ENCODE results near the gene UBR2. TPM values are rescaled to one million over a fixed set of nuclear protein-coding genes. Genes with fewer than 3 reads are reported as not detected.

The UBR2 gene
- total and polyA plus RNA-seq, 2 of the 13 experiments (the other 11 are each of a cell fraction or from before 2014, with no cell fraction given), result 17.6 to 29.3 TPM

DNA sequence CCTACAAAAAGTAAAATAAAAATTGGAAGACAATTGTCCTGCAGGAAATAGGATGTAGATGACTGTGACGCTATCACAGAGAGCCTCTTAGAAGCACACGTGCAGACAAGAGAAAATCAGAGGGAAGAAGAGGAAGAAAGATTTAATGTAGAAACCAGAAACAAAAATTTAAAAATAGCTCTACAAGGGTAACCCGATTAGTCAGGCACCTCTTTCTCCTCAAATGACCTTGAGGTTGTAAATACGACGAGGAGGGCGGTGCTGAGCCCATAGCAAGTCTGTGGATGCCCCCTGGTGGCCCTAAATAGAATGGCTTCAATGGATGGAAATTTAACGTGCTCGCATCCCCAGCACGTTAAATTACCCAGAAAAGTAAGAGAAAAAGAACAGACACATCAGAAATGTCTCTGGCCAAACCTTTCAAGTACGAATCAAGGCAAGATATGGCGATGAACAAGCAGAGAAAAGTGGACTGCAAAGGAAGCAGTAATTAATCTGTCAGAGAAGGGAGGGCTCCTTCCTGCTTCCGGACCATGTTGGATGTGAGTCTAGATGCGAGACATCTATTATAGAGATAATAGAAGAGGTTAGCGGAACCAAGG lies 162.8 kb downstream of the UBR2 start (continued):
- TF ChIP-seq, protein P1, sequence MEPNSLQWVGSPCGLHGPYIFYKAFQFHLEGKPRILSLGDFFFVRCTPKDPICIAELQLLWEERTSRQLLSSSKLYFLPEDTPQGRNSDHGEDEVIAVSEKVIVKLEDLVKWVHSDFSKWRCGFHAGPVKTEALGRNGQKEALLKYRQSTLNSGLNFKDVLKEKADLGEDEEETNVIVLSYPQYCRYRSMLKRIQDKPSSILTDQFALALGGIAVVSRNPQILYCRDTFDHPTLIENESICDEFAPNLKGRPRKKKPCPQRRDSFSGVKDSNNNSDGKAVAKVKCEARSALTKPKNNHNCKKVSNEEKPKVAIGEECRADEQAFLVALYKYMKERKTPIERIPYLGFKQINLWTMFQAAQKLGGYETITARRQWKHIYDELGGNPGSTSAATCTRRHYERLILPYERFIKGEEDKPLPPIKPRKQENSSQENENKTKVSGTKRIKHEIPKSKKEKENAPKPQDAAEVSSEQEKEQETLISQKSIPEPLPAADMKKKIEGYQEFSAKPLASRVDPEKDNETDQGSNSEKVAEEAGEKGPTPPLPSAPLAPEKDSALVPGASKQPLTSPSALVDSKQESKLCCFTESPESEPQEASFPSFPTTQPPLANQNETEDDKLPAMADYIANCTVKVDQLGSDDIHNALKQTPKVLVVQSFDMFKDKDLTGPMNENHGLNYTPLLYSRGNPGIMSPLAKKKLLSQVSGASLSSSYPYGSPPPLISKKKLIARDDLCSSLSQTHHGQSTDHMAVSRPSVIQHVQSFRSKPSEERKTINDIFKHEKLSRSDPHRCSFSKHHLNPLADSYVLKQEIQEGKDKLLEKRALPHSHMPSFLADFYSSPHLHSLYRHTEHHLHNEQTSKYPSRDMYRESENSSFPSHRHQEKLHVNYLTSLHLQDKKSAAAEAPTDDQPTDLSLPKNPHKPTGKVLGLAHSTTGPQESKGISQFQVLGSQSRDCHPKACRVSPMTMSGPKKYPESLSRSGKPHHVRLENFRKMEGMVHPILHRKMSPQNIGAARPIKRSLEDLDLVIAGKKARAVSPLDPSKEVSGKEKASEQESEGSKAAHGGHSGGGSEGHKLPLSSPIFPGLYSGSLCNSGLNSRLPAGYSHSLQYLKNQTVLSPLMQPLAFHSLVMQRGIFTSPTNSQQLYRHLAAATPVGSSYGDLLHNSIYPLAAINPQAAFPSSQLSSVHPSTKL (CRISPR knock-in tag; IDR thresholded peaks at IDR 0.05), result peak; percentile 73
- TF ChIP-seq U2AF2 (IDR thresholded peaks at IDR 0.05; ENCODE audit: low read depth, low read length) (no peak), RAD51 (IDR thresholded peaks at IDR 0.05; ENCODE audit: borderline replicate concordance) (no peak), NR2F6 (IDR thresholded peaks at IDR 0.05) (no peak), NR2F6 (CRISPR knock-in tag; IDR thresholded peaks at IDR 0.05) (no peak; the same call in 1 of the 2 replicates), TGIF2 (CRISPR knock-in tag; IDR thresholded peaks at IDR 0.05) (no peak), ZNF224 (CRISPR knock-in tag; IDR thresholded peaks at IDR 0.05) (no peak), HIVEP1 (CRISPR knock-in tag; IDR thresholded peaks at IDR 0.05) (no peak), MAFF (IDR thresholded peaks at IDR 0.05; ENCODE audit: low read depth, low read length) (no peak), ZNF782 (CRISPR knock-in tag; IDR thresholded peaks at IDR 0.05; ENCODE audit: borderline replicate concordance) (0 out of 2 replicates have a peak, but pooled peaks have one; percentile 26), NKX3-1 (CRISPR knock-in tag; IDR thresholded peaks at IDR 0.05) (no peak), KDM6A (CRISPR knock-in tag; IDR thresholded peaks at IDR 0.05; ENCODE audit: low read depth) (no peak), EED (CRISPR knock-in tag; IDR thresholded peaks at IDR 0.05) (no peak), BRCA1 (CRISPR knock-in tag; IDR thresholded peaks at IDR 0.05) (no peak), NONO (IDR thresholded peaks at IDR 0.05) (no peak), NONO (CRISPR knock-in tag; conservative IDR thresholded peaks at IDR 0.05) (no peak), ZNF709 (CRISPR knock-in tag; IDR thresholded peaks at IDR 0.05) (no peak), ZNF549 (CRISPR knock-in tag; IDR thresholded peaks at IDR 0.05) (no peak), CCAR2 (optimal IDR thresholded peaks at IDR 0.05; ENCODE audit: low read depth, low read length) (no peak)
- TF ChIP-seq, protein P2, sequence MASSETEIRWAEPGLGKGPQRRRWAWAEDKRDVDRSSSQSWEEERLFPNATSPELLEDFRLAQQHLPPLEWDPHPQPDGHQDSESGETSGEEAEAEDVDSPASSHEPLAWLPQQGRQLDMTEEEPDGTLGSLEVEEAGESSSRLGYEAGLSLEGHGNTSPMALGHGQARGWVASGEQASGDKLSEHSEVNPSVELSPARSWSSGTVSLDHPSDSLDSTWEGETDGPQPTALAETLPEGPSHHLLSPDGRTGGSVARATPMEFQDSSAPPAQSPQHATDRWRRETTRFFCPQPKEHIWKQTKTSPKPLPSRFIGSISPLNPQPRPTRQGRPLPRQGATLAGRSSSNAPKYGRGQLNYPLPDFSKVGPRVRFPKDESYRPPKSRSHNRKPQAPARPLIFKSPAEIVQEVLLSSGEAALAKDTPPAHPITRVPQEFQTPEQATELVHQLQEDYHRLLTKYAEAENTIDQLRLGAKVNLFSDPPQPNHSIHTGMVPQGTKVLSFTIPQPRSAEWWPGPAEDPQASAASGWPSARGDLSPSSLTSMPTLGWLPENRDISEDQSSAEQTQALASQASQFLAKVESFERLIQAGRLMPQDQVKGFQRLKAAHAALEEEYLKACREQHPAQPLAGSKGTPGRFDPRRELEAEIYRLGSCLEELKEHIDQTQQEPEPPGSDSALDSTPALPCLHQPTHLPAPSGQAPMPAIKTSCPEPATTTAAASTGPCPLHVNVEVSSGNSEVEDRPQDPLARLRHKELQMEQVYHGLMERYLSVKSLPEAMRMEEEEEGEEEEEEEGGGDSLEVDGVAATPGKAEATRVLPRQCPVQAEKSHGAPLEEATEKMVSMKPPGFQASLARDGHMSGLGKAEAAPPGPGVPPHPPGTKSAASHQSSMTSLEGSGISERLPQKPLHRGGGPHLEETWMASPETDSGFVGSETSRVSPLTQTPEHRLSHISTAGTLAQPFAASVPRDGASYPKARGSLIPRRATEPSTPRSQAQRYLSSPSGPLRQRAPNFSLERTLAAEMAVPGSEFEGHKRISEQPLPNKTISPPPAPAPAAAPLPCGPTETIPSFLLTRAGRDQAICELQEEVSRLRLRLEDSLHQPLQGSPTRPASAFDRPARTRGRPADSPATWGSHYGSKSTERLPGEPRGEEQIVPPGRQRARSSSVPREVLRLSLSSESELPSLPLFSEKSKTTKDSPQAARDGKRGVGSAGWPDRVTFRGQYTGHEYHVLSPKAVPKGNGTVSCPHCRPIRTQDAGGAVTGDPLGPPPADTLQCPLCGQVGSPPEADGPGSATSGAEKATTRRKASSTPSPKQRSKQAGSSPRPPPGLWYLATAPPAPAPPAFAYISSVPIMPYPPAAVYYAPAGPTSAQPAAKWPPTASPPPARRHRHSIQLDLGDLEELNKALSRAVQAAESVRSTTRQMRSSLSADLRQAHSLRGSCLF (CRISPR knock-in tag; IDR thresholded peaks at IDR 0.05; ENCODE audit: borderline replicate concordance), result no peak
- TF ChIP-seq, protein P3, sequence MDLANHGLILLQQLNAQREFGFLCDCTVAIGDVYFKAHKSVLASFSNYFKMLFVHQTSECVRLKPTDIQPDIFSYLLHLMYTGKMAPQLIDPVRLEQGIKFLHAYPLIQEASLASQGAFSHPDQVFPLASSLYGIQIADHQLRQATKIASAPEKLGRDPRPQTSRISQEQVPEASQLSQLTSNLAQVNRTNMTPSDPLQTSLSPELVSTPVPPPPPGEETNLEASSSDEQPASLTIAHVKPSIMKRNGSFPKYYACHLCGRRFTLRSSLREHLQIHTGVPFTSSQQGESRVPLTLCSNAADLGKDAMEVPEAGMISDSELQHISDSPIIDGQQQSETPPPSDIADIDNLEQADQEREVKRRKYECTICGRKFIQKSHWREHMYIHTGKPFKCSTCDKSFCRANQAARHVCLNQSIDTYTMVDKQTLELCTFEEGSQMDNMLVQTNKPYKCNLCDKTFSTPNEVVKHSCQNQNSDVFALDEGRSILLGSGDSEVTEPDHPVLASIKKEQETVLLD (CRISPR knock-in tag; IDR thresholded peaks at IDR 0.05; ENCODE audit: low read depth), result no peak
- TF ChIP-seq, protein P4, sequence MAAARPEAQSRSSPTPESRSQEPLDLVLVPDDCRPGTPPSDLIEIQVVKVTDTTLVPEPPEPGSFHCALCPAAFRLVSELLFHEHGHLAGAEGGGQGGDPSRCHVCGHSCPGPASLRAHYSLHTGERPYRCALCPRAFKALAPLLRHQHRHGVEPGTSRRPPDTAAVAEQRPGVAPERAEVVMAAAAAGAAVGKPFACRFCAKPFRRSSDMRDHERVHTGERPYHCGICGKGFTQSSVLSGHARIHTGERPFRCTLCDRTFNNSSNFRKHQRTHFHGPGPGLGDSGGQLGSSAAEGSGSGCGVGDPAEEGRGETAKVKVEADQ (CRISPR knock-in tag; IDR thresholded peaks at IDR 0.05; ENCODE audit: borderline replicate concordance), result no peak
